Globus pallidus (tissue), 1 donor: ENCODE results near the gene PARD3B.

Experiments
- DNase-seq: peaks from one replicate; pipeline ENCODE4 v3.0.0-alpha.2; 2015; ENCODE audit warnings: low spot score

Gene PARD3B

GRCh38 chr2:204586444-204587180 is 41.3 kb downstream of the PARD3B start:
- no peak for DNase-seq

- DNase-seq, result no peak
These were observed 44.8 kb downstream of the PARD3B start for GRCh38 chr2:204590063-204590462.

GRCh38 chr2:204591225-204591624 is 46.0 kb downstream of the PARD3B start:
- DNase-seq, result no peak

GRCh38 chr2:204604061-204604460 is 58.8 kb downstream of the PARD3B start:
- DNase-seq, result no peak

- DNase-seq, result peak; percentile 57
These were observed 63.1 kb downstream of the PARD3B start for GRCh38 chr2:204608237-204608939.

- DNase-seq, result no peak
These were observed 65.8 kb downstream of the PARD3B start for GRCh38 chr2:204611017-204611631.

- DNase-seq, result no peak
These were observed 66.5 kb downstream of the PARD3B start for GRCh38 chr2:204611764-204612163.

- no peak for DNase-seq
These were observed 68.4 kb downstream of the PARD3B start for GRCh38 chr2:204613635-204614034.

GRCh38 chr2:204615456-204615855 is 70.2 kb downstream of the PARD3B start:
- DNase-seq, result no peak

GRCh38 chr2:204625135-204625534 is 79.9 kb downstream of the PARD3B start:
- DNase-seq, result peak; percentile 76

GRCh38 chr2:204628926-204629712 is 83.8 kb downstream of the PARD3B start:
- no peak for DNase-seq

GRCh38 chr2:204632410-204632809 is 87.1 kb downstream of the PARD3B start:
- DNase-seq, result no peak

GRCh38 chr2:204634564-204634963 is 89.3 kb downstream of the PARD3B start:
- no peak for DNase-seq

GRCh38 chr2:204635478-204635877 is 90.2 kb downstream of the PARD3B start:
- DNase-seq, result no peak

GRCh38 chr2:204638471-204639194 is 93.4 kb downstream of the PARD3B start:
- DNase-seq, result no peak

GRCh38 chr2:204643326-204643725 is 98.1 kb downstream of the PARD3B start:
- DNase-seq, result no peak

- no peak for DNase-seq
These were observed 99.9 kb downstream of the PARD3B start for GRCh38 chr2:204645018-204645773.

- DNase-seq, result no peak
These were observed 102.4 kb downstream of the PARD3B start for GRCh38 chr2:204647626-204648025.

GRCh38 chr2:204650611-204651010 is 105.3 kb downstream of the PARD3B start:
- DNase-seq, result no peak

GRCh38 chr2:204652063-204652462 is 106.8 kb downstream of the PARD3B start:
- no peak for DNase-seq

GRCh38 chr2:204654669-204655068 is 109.4 kb downstream of the PARD3B start:
- no peak for DNase-seq
